Natural killer cell (primary cell): Measurements from ENCODE around the gene RASGEF1C. TPM values are rescaled to one million over a fixed set of nuclear protein-coding genes. Genes with fewer than 3 reads are reported as not detected.

ENCODE experiments used
- ATAC-seq, 3 donors: fragments of 150-1000 bp in 2 of 3; fragments of 200-7000 bp in 1 of 3; cut with Tn5 transposase; 1 replicate in 1 of 3; 2 replicates in 2 of 3; pipeline ENCODE4 v1.10.0; 2021; ENCODE audit warnings: mild to moderate bottlenecking in 2 of 3, moderate library complexity in 2 of 3
- DNase-seq, 2 donors: peaks; one replicate each; pipeline versions ENCODE4 v3.0.0 to v3.0.0-alpha.2; 2013 to 2021; ENCODE audit warnings: mixed read lengths in 1 of 2
- H3K27ac ChIP-seq: one replicate; pipeline ENCODE4 v1.5.1; 2013; ENCODE audit warnings: mild to moderate bottlenecking, low read length
- H3K27me3 ChIP-seq: one replicate; pipeline ENCODE4 v1.6.1; 2013; ENCODE audit warnings: low read length; ENCODE audit not compliant: control insufficient read depth, insufficient read depth
- H3K36me3 ChIP-seq: one replicate; pipeline ENCODE4 v1.6.1; 2013; ENCODE audit warnings: low read length; ENCODE audit not compliant: control insufficient read depth, insufficient read depth
- H3K4me1 ChIP-seq: one replicate; pipeline ENCODE4 v1.6.1; 2013; ENCODE audit warnings: low read length; ENCODE audit not compliant: control insufficient read depth, insufficient read depth
- H3K4me3 ChIP-seq: one replicate; pipeline ENCODE4 v1.5.1; 2013; ENCODE audit warnings: low read length
- H3K9me3 ChIP-seq: one replicate; pipeline ENCODE4 v1.6.1; 2013; ENCODE audit warnings: low read length; ENCODE audit not compliant: control insufficient read depth, insufficient read depth
- H3K27ac Mint-ChIP-seq, 2 donors: one replicate each; pipeline ENCODE4 v1.8.0; 2022; ENCODE audit warnings: mild to moderate bottlenecking in 2 of 2, mixed read lengths in 2 of 2, moderate library complexity in 1 of 2
- H3K27me3 Mint-ChIP-seq, 2 donors: one replicate each; pipeline ENCODE4 v1.8.0; 2022; ENCODE audit warnings: low read depth in 2 of 2, mixed read lengths in 2 of 2
- H3K36me3 Mint-ChIP-seq: one replicate; pipeline ENCODE4 v1.8.0; 2022; ENCODE audit warnings: mixed read lengths
- H3K4me1 Mint-ChIP-seq, 2 donors: one replicate each; pipeline ENCODE4 v1.8.0; 2022; ENCODE audit warnings: mixed read lengths in 2 of 2
- H3K4me3 Mint-ChIP-seq: one replicate; pipeline ENCODE4 v1.8.0; 2022; ENCODE audit warnings: mild to moderate bottlenecking, moderate library complexity, mixed read lengths
- H3K9me3 Mint-ChIP-seq, 2 donors: one replicate each; pipeline ENCODE4 v1.8.0; 2022; ENCODE audit warnings: mixed read lengths in 2 of 2
- CTCF ChIP-seq: fragments of 200-600 bp; IDR thresholded peaks from one replicate; pipeline ENCODE4 v1.8.0; 2022; ENCODE audit warnings: antibody characterized with exemption
- WGBS: methylation state at CpG from one replicate; pipeline ENCODE4 v1.1.7; 2013; ENCODE audit warnings: missing lambda C conversion rate; ENCODE audit not compliant: insufficient coverage; 5-methylcytosine and 5-hydroxymethylcytosine counted together
- intact Hi-C: fragments of 100-400 bp; cut with micrococcal nuclease; formaldehyde crosslinking; loops from one replicate; pipeline ENCODE4 v1.14.2; 2022
- total RNA-seq, 4 donors: library from RNA; stranded (reverse); fragments of 120-200 nt in 1 of 4; gene quantifications; one replicate each; pipeline versions ENCODE4 v1.2.3 to v1.2.4, GENCODE V29; 2013 to 2022

Gene RASGEF1C
- total RNA-seq, 3 donors from 2014 or later (not counting 1 experiment from before 2014, with no cell fraction given): not detected

- H3K27me3 ChIP-seq: no peaks in the 10 kb centered on the region
- ATAC-seq: no peak
- WGBS: 79% methylated on average over 2 of the region's 2 CpGs
- H3K4me3 Mint-ChIP-seq: no peak overlapping the region
- H3K27me3 Mint-ChIP-seq: peaks cover 11 to 15% of the 10 kb centered on the region in 2 donors
- no peaks in the 10 kb centered on the region for H3K36me3 Mint-ChIP-seq
- H3K27ac ChIP-seq: no peak overlapping the region
- no peaks in the 10 kb centered on the region for H3K36me3 ChIP-seq
- H3K27ac Mint-ChIP-seq: no peak overlapping the region
- no peak for DNase-seq
- H3K4me3 ChIP-seq: no peak overlapping the region
- H3K4me1 ChIP-seq: no peaks in the 10 kb centered on the region
- no peaks in the 10 kb centered on the region for H3K4me1 Mint-ChIP-seq
- no peaks in the 10 kb centered on the region for H3K9me3 ChIP-seq
- intact Hi-C loops: no loop called here
- no peak for TF ChIP-seq CTCF
- no peaks in the 10 kb centered on the region for H3K9me3 Mint-ChIP-seq
Measured at GRCh38 chr5:180166176-180166575, 42.8 kb downstream of the RASGEF1C start.

GRCh38 chr5:180162304-180162661 is 46.7 kb downstream of the RASGEF1C start:
- no peak overlapping the region for H3K4me3 Mint-ChIP-seq
- H3K27me3 ChIP-seq: no peaks in the 10 kb centered on the region
- no peaks in the 10 kb centered on the region for H3K9me3 Mint-ChIP-seq
- H3K4me3 ChIP-seq: no peak overlapping the region
- H3K27me3 Mint-ChIP-seq: peaks cover 11 to 25% of the 10 kb centered on the region in 2 donors
- H3K27ac Mint-ChIP-seq: no peak overlapping the region
- peaks cover 4% of the 10 kb centered on the region for H3K4me1 ChIP-seq
- intact Hi-C loops: no loop called here
- no peak overlapping the region for H3K27ac ChIP-seq
- H3K9me3 ChIP-seq: no peaks in the 10 kb centered on the region
- 93% methylated on average over 3 of the region's 5 CpGs for WGBS
- no peak for ATAC-seq
- H3K36me3 Mint-ChIP-seq: no peaks in the 10 kb centered on the region
- H3K4me1 Mint-ChIP-seq: peaks cover 0 to 8% of the 10 kb centered on the region in 2 donors
- no peak for DNase-seq
- H3K36me3 ChIP-seq: no peaks in the 10 kb centered on the region
- no peak for TF ChIP-seq CTCF

- Histone ChIP-seq H3K9me3 (no peaks in the 10 kb centered on the region), H3K4me3 (no peak overlapping the region), H3K36me3 (no peaks in the 10 kb centered on the region), H3K4me1 (peaks cover 4% of the 10 kb centered on the region), H3K27me3 (no peaks in the 10 kb centered on the region), H3K27ac (no peak overlapping the region)
- H3K27ac Mint-ChIP-seq: no peak overlapping the region
- peaks cover 11 to 25% of the 10 kb centered on the region in 2 donors for H3K27me3 Mint-ChIP-seq
- intact Hi-C loops: no loop called here
- H3K36me3 Mint-ChIP-seq: no peaks in the 10 kb centered on the region
- 74% methylated on average over 39 of the region's 39 CpGs for WGBS
- DNase-seq: no peak
- no peak for ATAC-seq
- peaks cover 0 to 8% of the 10 kb centered on the region in 2 donors for H3K4me1 Mint-ChIP-seq
- TF ChIP-seq CTCF: no peak
- H3K4me3 Mint-ChIP-seq: no peak overlapping the region
- H3K9me3 Mint-ChIP-seq: no peaks in the 10 kb centered on the region
Measured at GRCh38 chr5:180161420-180162303, 47.3 kb downstream of the RASGEF1C start.
